Adrenal gland (tissue), 12 donors: ENCODE results near the gene ATP5MC2. TPM values are rescaled to one million over a fixed set of nuclear protein-coding genes. Genes with fewer than 3 reads are reported as not detected.
A peak's percentile ranks its signal among the peaks of the same experiment; 100 is the strongest.

Source experiments
- DNase-seq, 7 donors: peaks; one replicate each; pipeline ENCODE4 v3.0.0-alpha.2; 2019 to 2020
- H3K27ac ChIP-seq, 5 donors: fragments of 200-600 bp; sonication (generic) in 4 of 5; 1 replicate in 3 of 5; 2 replicates in 2 of 5; pipeline versions ENCODE4 v1.5.1 to v1.8.0; 2016 to 2020; ENCODE audit warnings: mild to moderate bottlenecking in 1 of 5
- H3K27me3 ChIP-seq: fragments of 200-600 bp; 2 replicates; pipeline ENCODE4 v1.8.0; 2021
- H3K36me3 ChIP-seq, 2 donors: fragments of 200-600 bp; replicated peaks in 1 of 2; 1 replicate in 1 of 2; 2 replicates in 1 of 2; pipeline versions ENCODE4 v1.5.1 to v1.8.0; 2018 to 2022
- H3K4me1 ChIP-seq, 2 donors: fragments of 200-600 bp; replicated peaks in 1 of 2; 1 replicate in 1 of 2; 2 replicates in 1 of 2; pipeline versions ENCODE4 v1.5.1 to v1.8.0; 2018 to 2021
- H3K4me3 ChIP-seq, 4 donors: fragments of 200-600 bp; sonication (generic) in 3 of 4; one replicate each; pipeline ENCODE4 v1.5.1; 2016 to 2018
- H3K9me3 ChIP-seq, 3 donors: fragments of 200-600 bp; sonication (generic) in 1 of 3; replicated peaks in 1 of 3; 1 replicate in 2 of 3; 2 replicates in 1 of 3; pipeline versions ENCODE4 v1.5.1 to v1.8.0; 2016 to 2021
- POLR2A ChIP-seq, 2 donors: fragments of 450-650 bp; IDR thresholded peaks; one replicate each; pipeline ENCODE4 v1.6.1; 2017; ENCODE audit warnings: antibody characterized with exemption in 2 of 2, mild to moderate bottlenecking in 2 of 2, moderate library complexity in 1 of 2
- WGBS, 4 donors: extraction: QIAGEN DNeasy Blood & Tissue Kit in 2 of 4; methylation state at CpG; one replicate each; pipeline versions ENCODE4 v1.1.5 to v1.1.7; 2013 to 2017; 5-methylcytosine and 5-hydroxymethylcytosine counted together
- intact Hi-C, 2 donors: fragments of 100-400 bp; cut with DNase I; formaldehyde crosslinking; loops; one replicate each; pipeline versions ENCODE4 v1.14.1 to v1.15.0; 2022 to 2023
- polyA plus RNA-seq, 3 donors: library from polyadenylated mRNA; stranded (reverse); fragments of 200-250 nt in 2 of 3; fragments of 350-450 nt in 1 of 3; fragmentation: Illumina TruSeq in 1 of 3; extraction: RNeasy Lipid Tissue Mini Kit (QIAGEN cat#74804) in 1 of 3; gene quantifications; one replicate each; pipeline ENCODE4 v1.2.3, GENCODE V29; 2013 to 2014
- total RNA-seq, 9 donors: library from RNA; depleted of rRNA in 4 of 9; stranded (reverse); fragments of >200 nt in 4 of 9; fragments of 120-200 nt in 1 of 9; fragmentation: NEBNext Ultra II Directional in 1 of 9; extraction: Animal tissue kit (Norgen Biotek cat#: 25700) in 1 of 9; gene quantifications; one replicate each; pipeline versions ENCODE4 v1.1.0 to v1.2.4, GENCODE V29; 2013 to 2023
- TF ChIP-seq, protein P1 (sequence below), 6 experiments: fragments of 450-650 bp in 4 of 6; fragments of 200-600 bp in 2 of 6; sonication (generic) in 1 of 6; IDR thresholded peaks; 1 replicate in 5 of 6; 2 replicates in 1 of 6; pipeline versions ENCODE4 v1.5.1 to v1.8.0; 2016 to 2021; ENCODE audit warnings: antibody characterized with exemption in 6 of 6, mild to moderate bottlenecking in 2 of 6, moderate library complexity in 1 of 6
- donor health status: healthy with polysubstance abuse.
- donor health status: Bipolar disorder and iron deficiency.
- donor health status: DM: yes; HTN: yes; CAD: no.
- donor health status: DM: no; HTN: no; CAD: no.
- donor health status: DM: no; HTN: no; CAD: no.
- donor health status: DM: yes; HTN: yes; CAD: no.

Gene ATP5MC2
- total and polyA plus RNA-seq, 12 donors = 328 to 658 (median 470) TPM

DNA sequence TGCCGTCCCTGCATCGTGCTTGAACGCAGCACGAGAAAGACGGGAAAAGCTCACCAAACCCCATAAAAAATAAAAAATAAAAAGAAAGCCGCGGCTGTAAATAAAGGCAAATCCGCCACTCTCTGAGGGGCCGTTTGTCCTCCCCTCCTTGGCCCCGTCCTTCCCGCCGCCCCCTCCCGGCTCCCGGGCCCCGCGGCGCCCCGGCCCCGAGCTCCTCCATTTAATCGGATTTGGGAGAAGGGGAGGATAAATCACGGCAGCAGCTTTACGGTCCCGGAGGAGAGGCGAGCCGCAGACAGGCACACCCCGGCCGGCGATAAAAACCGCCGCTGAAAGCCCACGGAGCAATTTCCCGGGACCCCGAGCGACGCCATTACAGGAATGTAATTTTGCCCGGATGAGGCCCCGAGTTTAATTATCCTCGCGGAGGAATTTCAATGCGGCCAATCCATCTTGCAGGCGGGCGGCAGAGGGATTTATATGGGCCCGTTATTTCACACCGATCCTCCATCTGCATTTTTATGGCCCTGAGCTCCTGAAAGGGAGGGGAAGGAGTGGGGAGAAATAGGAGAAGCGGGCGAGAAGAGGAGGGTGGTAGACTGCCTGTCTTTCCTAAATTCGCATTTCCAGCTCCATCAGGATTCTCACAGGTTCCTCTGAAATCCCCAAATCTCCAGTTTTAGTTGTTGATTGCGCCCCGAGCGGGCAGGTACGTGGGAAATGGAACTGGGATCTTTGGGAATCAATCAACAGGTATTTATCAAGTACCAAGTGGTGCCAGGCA, 1.3 kb upstream of the ATP5MC2 start:
- intact Hi-C loops = loop anchor here (5.0 kb wide), 2 partner anchors 130 to 135 kb away; no protein-coding TSS in a partner anchor
- WGBS, 4 donors = 12 to 22% (median 15%) methylated on average over 33 to 51 of the region's 51 CpGs
- H3K4me1 ChIP-seq = peaks cover 15 to 38% of the 10 kb centered on the region in 2 donors

DNA sequence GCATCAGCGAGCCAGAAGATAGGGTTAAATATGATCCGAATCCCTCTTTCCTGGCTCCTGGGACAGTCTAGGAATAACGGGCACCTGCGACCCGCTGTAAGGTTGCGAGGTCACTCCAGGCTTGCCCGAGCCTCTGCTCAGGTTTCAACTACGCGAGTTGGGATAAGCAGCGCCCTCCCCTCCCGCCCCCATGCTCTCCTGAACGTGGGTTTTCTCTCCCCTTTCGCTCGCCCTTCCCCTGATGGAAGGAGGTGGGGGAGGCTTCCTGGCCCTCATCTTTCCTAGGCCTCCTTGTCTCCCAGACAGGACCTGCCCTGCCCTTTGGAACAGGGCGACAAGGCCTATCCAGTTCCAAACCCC, 753 bp upstream of the ATP5MC2 start:
- DNase-seq = peak; percentile 41 to 77 (median 50)
- intact Hi-C loops = loop anchor here (5.0 kb wide), 2 partner anchors 129 to 134 kb away; no protein-coding TSS in a partner anchor
- 6 to 14% (median 10%) methylated on average over 14 to 15 of the region's 15 CpGs for WGBS, 4 donors
- peaks cover 0 to 19% of the 10 kb centered on the region in 2 donors for H3K36me3 ChIP-seq
- TF ChIP-seq, protein P1, sequence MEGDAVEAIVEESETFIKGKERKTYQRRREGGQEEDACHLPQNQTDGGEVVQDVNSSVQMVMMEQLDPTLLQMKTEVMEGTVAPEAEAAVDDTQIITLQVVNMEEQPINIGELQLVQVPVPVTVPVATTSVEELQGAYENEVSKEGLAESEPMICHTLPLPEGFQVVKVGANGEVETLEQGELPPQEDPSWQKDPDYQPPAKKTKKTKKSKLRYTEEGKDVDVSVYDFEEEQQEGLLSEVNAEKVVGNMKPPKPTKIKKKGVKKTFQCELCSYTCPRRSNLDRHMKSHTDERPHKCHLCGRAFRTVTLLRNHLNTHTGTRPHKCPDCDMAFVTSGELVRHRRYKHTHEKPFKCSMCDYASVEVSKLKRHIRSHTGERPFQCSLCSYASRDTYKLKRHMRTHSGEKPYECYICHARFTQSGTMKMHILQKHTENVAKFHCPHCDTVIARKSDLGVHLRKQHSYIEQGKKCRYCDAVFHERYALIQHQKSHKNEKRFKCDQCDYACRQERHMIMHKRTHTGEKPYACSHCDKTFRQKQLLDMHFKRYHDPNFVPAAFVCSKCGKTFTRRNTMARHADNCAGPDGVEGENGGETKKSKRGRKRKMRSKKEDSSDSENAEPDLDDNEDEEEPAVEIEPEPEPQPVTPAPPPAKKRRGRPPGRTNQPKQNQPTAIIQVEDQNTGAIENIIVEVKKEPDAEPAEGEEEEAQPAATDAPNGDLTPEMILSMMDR (IDR thresholded peaks at IDR 0.05) = no peak
- no peak for TF ChIP-seq POLR2A (IDR thresholded peaks at IDR 0.05)
- peaks cover 15 to 44% of the 10 kb centered on the region in 2 donors for H3K4me1 ChIP-seq
- H3K4me3 ChIP-seq = peak overlapping the region in 2 of 4 donors; percentile 24 to 81
- H3K27me3 ChIP-seq = no peaks in the 10 kb centered on the region
- H3K27ac ChIP-seq = peak overlapping the region; percentile 84 to 96 (median 89)
- H3K9me3 ChIP-seq = no peaks in the 10 kb centered on the region

More for the DNA sequence above, 1.3 kb upstream of the ATP5MC2 start:
- Histone ChIP-seq H3K4me3 (peak overlapping the region in 1 of 4 donors; percentile 81), H3K27me3 (no peaks in the 10 kb centered on the region), H3K9me3 (no peaks in the 10 kb centered on the region), H3K27ac (peak overlapping the region; percentile 84 to 96 (median 89)), H3K36me3 (peaks cover 0 to 14% of the 10 kb centered on the region in 2 donors)
- DNase-seq = peak in 4 of 7 donors; percentile 17 to 59 (median 32)
- TF ChIP-seq POLR2A (IDR thresholded peaks at IDR 0.05) = no peak
- TF ChIP-seq, protein P1 (IDR thresholded peaks at IDR 0.05) = no peak

DNA sequence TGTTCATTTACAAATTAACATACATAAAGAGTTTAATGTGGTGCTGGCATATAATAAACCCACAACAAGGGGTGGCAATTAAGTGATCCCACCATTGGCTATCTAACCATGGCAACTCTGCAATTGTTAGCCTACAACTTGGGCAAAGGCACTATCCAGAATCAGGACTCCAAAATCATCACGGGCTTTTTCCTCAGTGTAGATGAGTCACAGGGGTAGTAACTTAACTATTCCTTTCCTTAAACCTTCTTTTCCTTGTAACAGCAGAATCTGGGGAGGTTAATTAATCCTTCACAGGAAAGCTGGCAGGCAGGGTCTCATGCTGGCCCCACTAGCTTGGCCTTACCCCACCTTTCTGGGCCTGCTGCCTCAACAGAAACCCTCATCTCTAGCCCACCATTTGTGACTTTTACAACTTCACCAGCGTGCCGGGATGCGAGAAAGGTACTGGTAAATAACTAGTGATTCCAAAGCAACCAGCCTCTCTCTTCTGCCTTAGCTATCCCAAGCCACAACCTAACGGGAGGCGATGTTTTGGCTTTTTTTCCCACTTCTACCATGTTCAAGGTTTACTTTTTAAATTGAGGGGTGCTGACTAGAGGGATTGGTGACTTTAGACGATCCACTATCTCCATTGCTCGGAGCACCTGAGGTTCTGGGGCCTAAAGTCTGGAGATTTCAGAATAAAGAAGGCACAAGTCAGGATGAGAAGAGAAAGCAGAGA, 744 bp downstream of the ATP5MC2 start:
- H3K36me3 ChIP-seq = peaks cover 0 to 33% of the 10 kb centered on the region in 2 donors
- no peaks in the 10 kb centered on the region for H3K27me3 ChIP-seq
- intact Hi-C loops = loop anchor here (5.0 kb wide), 2 partner anchors 128 to 133 kb away; no protein-coding TSS in a partner anchor
- DNase-seq = peak in 1 of 7 donors; percentile 19
- peaks cover 15 to 56% of the 10 kb centered on the region in 2 donors for H3K4me1 ChIP-seq
- peak overlapping the region in 3 of 4 donors; percentile 70 to 81 (median 80) for H3K4me3 ChIP-seq
- H3K9me3 ChIP-seq = no peaks in the 10 kb centered on the region
- WGBS, 4 donors = 20 to 27% (median 26%) methylated on average over 8 of the region's 8 CpGs
- H3K27ac ChIP-seq = peak overlapping the region in 4 of 5 donors; percentile 69 to 96 (median 87)
- TF ChIP-seq POLR2A (IDR thresholded peaks at IDR 0.05) = no peak
- TF ChIP-seq, protein P1 (IDR thresholded peaks at IDR 0.05) = no peak

DNA sequence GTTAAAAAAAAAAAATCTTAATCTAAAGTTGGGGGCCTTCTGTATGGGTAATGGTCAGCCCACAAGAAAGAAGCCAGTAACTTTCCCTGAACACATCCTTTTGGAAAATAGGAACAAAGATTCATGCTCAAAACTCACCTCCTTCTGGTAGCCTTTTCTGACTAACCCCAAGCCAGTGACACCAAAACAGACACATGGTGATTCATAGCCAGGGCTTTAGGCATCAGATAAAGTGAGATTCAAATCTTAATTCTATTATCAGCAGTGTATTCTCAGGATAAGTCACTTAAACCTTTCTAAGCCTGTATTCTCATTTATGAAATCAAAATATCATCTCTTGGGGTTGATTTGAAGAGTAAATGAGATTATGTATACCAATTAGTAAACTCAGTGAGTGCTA, 4.9 kb downstream of the ATP5MC2 start:
- peaks cover 0 to 74% of the 10 kb centered on the region in 2 donors for H3K36me3 ChIP-seq

More for the DNA sequence above, 4.9 kb downstream of the ATP5MC2 start:
- H3K4me1 ChIP-seq = peaks cover 6 to 43% of the 10 kb centered on the region in 2 donors
- DNase-seq = no peak
- intact Hi-C loops = no loop called here
- H3K4me3 ChIP-seq = no peak overlapping the region
- H3K9me3 ChIP-seq = no peaks in the 10 kb centered on the region
- H3K27ac ChIP-seq = no peak overlapping the region
- TF ChIP-seq, protein P1 (IDR thresholded peaks at IDR 0.05) = no peak
- no peaks in the 10 kb centered on the region for H3K27me3 ChIP-seq
